Measurements from ENCODE around the gene DQX1. TPM values are rescaled to one million over a fixed set of nuclear protein-coding genes. Genes with fewer than 3 reads are reported as not detected.

The DQX1 gene
- total and polyA plus RNA-seq, 9 of the 15 experiments (the other 6 are each of a cell fraction or from before 2014, with no cell fraction given) = 0.04 to 0.38 (median 0.18) TPM; not detected in 1

DNA sequence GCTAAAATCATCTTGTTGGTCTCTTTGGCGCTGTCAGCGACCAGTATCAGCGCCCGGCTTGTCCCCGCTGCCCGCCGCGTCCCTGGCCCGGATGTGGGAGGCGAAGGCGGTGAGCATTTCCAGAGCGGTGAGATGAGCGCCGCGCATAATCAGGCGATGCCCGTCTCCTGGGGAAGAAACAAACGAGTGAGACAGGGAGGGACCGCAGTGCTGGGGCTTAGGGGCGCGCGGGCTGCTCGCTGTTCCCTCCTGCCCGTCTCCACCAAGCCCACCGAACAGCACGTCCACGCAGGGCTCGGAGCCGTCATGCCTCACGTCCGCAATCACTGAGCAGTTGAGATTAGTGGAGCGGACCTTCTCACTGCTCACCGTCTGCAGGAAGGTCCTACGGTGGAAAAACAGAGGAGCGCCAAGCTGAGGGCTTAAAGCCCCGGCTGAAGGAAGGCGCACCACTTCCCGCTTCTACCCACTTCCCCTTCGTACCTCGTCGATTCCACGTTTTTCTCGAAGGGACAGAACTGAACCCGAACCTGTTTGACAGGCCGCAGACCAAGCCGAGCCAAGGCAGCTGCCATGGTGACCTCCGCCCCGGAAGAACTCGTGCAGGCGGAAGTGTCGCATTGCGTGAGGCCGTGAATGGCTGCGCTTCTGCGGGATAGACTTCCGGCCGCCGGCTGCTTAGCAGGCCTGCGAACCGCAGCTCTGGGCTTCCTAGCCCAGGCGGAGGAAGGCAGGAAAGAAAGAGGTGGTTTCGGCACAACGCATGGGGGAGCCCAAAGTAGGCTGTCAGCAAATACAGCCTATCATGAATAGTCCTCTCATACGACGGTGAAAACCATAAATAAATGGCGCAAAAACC, 53.7 kb downstream of the DQX1 start, which contains the start of gene MRPL53 (continued):
- TF ChIP-seq TSHZ1 (CRISPR knock-in tag; IDR thresholded peaks at IDR 0.05) = no peak

DNA sequence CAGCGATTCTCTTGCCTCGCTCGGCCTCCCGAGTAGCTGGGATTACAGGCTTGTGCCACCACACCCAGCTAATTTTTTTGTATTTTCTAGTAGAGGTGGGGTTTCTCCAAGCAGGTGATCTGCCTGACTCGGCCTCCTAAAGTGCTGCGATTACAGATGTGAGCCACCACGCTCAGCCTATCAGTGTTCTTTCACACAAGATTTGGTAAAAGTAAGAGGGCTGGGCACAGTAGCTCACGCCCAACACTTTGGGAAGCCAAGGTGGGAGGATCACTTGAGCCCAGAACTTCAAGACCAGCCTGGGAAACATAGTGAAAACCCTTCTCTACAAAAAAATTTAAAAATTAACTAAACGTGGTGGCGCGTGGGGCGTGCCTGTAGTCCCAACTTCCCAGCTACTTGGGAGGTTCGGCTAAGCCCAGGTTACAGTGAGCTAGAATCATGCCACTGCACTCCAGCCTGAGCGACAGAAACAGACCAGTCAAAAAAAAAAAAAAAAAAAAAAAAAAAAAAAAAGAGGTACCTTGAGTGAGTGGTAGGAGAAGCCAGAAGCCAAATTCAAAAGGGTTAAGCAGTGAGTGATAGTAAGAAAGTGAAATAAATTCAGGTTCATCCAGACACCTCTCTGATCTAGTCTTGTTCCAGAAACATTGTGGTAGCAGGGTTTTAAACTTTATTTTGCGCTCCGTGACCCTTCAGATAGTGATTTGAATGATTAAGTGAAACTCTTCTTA, 54.5 kb downstream of the DQX1 start:
- intact Hi-C loops (cut with micrococcal nuclease) (loop anchor here (5.0 kb wide), 1 partner anchor 74 kb away; no protein-coding TSS in a partner anchor), in situ Hi-C loops (cut with MboI) (no loop called here)
- TF ChIP-seq ZNF589 (CRISPR knock-in tag; IDR thresholded peaks at IDR 0.05; ENCODE audit: low read depth) = no peak
- peak; percentile 49; the same call in 1 of the 2 replicates for TF ChIP-seq ZNF384 (IDR thresholded peaks at IDR 0.05; ENCODE audit: low read depth, low read length)
- Histone ChIP-seq H3K9ac (ENCODE audit: insufficient read depth in 1 of 2, low read depth in 2 of 2, low read length in 2 of 2) (peak overlapping the region; percentile 88 to 95), H3K9me3 (replicated peaks; ENCODE audit: control insufficient read depth, insufficient read depth, low read depth, low read length) (no peaks in the 10 kb centered on the region), H3K9me1 (ENCODE audit: control insufficient read depth, insufficient read depth, low read length) (peaks cover 4% of the 10 kb centered on the region), H4K20me1 (replicated peaks; ENCODE audit: control insufficient read depth, insufficient read depth, low read length) (no peaks in the 10 kb centered on the region), H3K27me3 (ENCODE audit: control insufficient read depth in 2 of 2, insufficient read depth in 2 of 2, low read length in 2 of 2) (no peaks in the 10 kb centered on the region), H3K4me3 (peak overlapping the region; percentile 83), H2AFZ (ENCODE audit: low read depth, low read length) (peak overlapping the region; percentile 97), H3K27ac (ENCODE audit: extremely low read depth, low read depth, low read length) (peak overlapping the region; percentile 95), H3K4me1 (replicated peaks in 1 of 2; ENCODE audit: control insufficient read depth in 2 of 2, insufficient read depth in 2 of 2, low read length in 2 of 2) (peaks cover 14 to 20% of the 10 kb centered on the region in 2 experiments; a peak in 3 of 5 replicates), H3K4me2 (ENCODE audit: insufficient read depth, low read length) (peak overlapping the region; percentile 99), H3K36me3 (ENCODE audit: control insufficient read depth, insufficient read depth, low read length) (peaks cover 18% of the 10 kb centered on the region; the same call in 2 of the 3 replicates), H3K79me2 (ENCODE audit: control insufficient read depth, insufficient read depth, low read length) (peaks cover 13% of the 10 kb centered on the region; the same call in 2 of the 3 replicates)
- ATAC-seq (no peak), DNase-seq (ENCODE audit: extremely low read depth in 1 of 4, low spot score in 3 of 4) (no peak), FAIRE-seq (no peak)
- 46% methylated on average over 16 of the region's 16 CpGs for WGBS (ENCODE audit: insufficient coverage, low coverage, missing lambda C conversion rate)
- POLR2A ChIA-PET = interaction anchor here (0.6 to 4.0 kb wide), 8 partner anchors 10 to 124 kb away, joined by 3 to 28 read pairs (median 4); partner anchors contain the start of genes CCDC142 and TTC31
- CTCF ChIA-PET (ENCODE audit: low intra/inter-chr PET ratio) = no interaction called here
- BruUV-seq (replicated peaks) = no TSS peak

Measured in K562 (cell line).